K562 (cell line): ENCODE measurements around the gene HSPB2. TPM values are rescaled to one million over a fixed set of nuclear protein-coding genes. Genes with fewer than 3 reads are reported as not detected.
A peak's percentile ranks its signal among the peaks of the same experiment; 100 is the strongest.

ENCODE experiments used
- ATAC-seq: fragments of 200-7000 bp; cut with Tn5 transposase; 3 replicates; pipeline ENCODE4 v1.9.1; 2020; ENCODE audit warnings: moderate library complexity
- BruUV-seq: library from RNA; stranded (reverse); fragments of 400-500 nt; replicated peaks from 2 replicates; lab custom pipeline; 2021; lab: Mats Ljungman, UMichigan
- CTCF ChIA-PET: fragments of 300-600 bp; formaldehyde crosslinking; extraction: SDS; loops from one replicate; lab custom pipeline; 2021; ENCODE audit warnings: low intra/inter-chr PET ratio; lab: Yijun Ruan, JAX
- POLR2A ChIA-PET: fragments of 300-600, 350-650 bp; sonication (Branson Sonifier 250); formaldehyde crosslinking; extraction: SDS; loops from one replicate; lab custom pipeline; 2021; ENCODE audit warnings: antibody characterized with exemption, inconsistent platforms; lab: Yijun Ruan, JAX
- DNase-seq, 4 experiments: peaks; one replicate each; pipeline versions ENCODE4 v3.0.0 to v3.0.0-alpha.2; 2011 to 2018; ENCODE audit warnings: low spot score in 3 of 4, mixed read lengths in 3 of 4; ENCODE audit errors: extremely low read depth in 1 of 4
- FAIRE-seq: peaks from 2 replicates; lab custom pipeline; 2011; peaks lifted over from hg19 to GRCh38; lab: Jason Lieb, UNC
- H2AFZ ChIP-seq: 2 replicates; pipeline ENCODE4 v1.6.0; 2011; ENCODE audit warnings: low read depth, low read length, control low read depth, inconsistent platforms
- H3K27ac ChIP-seq: fragments of 200-600 bp; 3 replicates; pipeline ENCODE4 v1.8.0; 2011; ENCODE audit warnings: low read depth, mild to moderate bottlenecking, control low read depth, inconsistent platforms, low read length, moderate library complexity, mixed read lengths; ENCODE audit errors: extremely low read depth
- H3K27me3 ChIP-seq, 2 experiments: fragments of 300-600 bp in 1 of 2; 2 replicates in 1 of 2; 3 replicates in 1 of 2; pipeline versions ENCODE4 v1.6.0 to v1.8.0; 2011; ENCODE audit warnings: inconsistent platforms in 2 of 2, low read length in 2 of 2, mild to moderate bottlenecking in 1 of 2, mixed read lengths in 1 of 2, moderate library complexity in 1 of 2; ENCODE audit not compliant: control insufficient read depth in 2 of 2, insufficient read depth in 2 of 2
- H3K36me3 ChIP-seq: fragments of 300-600 bp; 3 replicates; pipeline ENCODE4 v1.8.0; 2011; ENCODE audit warnings: mild to moderate bottlenecking, low read length, inconsistent platforms; ENCODE audit not compliant: control insufficient read depth, insufficient read depth
- H3K4me1 ChIP-seq, 2 experiments: fragments of 200-600 bp in 1 of 2; replicated peaks in 1 of 2; 2 replicates in 1 of 2; 3 replicates in 1 of 2; pipeline versions ENCODE4 v1.5.1 to v1.8.0; 2011; ENCODE audit warnings: inconsistent platforms in 2 of 2, low read length in 2 of 2, mild to moderate bottlenecking in 1 of 2, mixed read lengths in 1 of 2, moderate library complexity in 1 of 2; ENCODE audit not compliant: control insufficient read depth in 2 of 2, insufficient read depth in 2 of 2
- H3K4me2 ChIP-seq: 2 replicates; pipeline ENCODE4 v1.6.1; 2011; ENCODE audit warnings: low read length, control low read depth, inconsistent platforms, mixed read lengths; ENCODE audit not compliant: insufficient read depth
- H3K4me3 ChIP-seq: fragments of 200-600 bp; sonication (generic), shearing (Covaris generic); 2 replicates; pipeline ENCODE4 v1.5.1; 2016; ENCODE audit warnings: control low read depth, inconsistent platforms
- H3K79me2 ChIP-seq: fragments of 200-600 bp; 3 replicates; pipeline ENCODE4 v1.8.0; 2011; ENCODE audit warnings: low read length, inconsistent platforms; ENCODE audit not compliant: control insufficient read depth, insufficient read depth
- H3K9ac ChIP-seq, 2 experiments: 2 replicates each; pipeline versions ENCODE4 v1.6.0 to v1.6.1; 2011; ENCODE audit warnings: low read depth in 2 of 2, low read length in 2 of 2, control low read depth in 1 of 2, inconsistent platforms in 1 of 2, mild to moderate bottlenecking in 1 of 2, mixed read lengths in 1 of 2; ENCODE audit not compliant: insufficient read depth in 1 of 2
- H3K9me1 ChIP-seq: one replicate; pipeline ENCODE4 v1.6.0; 2011; ENCODE audit warnings: inconsistent platforms, mild to moderate bottlenecking, low read length, moderate library complexity; ENCODE audit not compliant: control insufficient read depth, insufficient read depth
- H3K9me3 ChIP-seq: replicated peaks from 2 replicates; pipeline ENCODE4 v1.5.1; 2011; ENCODE audit warnings: low read depth, low read length, inconsistent platforms; ENCODE audit not compliant: control insufficient read depth, insufficient read depth
- H4K20me1 ChIP-seq: replicated peaks from 2 replicates; pipeline ENCODE4 v1.6.1; 2011; ENCODE audit warnings: low read length, inconsistent platforms, mixed read lengths; ENCODE audit not compliant: control insufficient read depth, insufficient read depth
- ETV5 ChIP-seq: sonication (generic); formaldehyde crosslinking; IDR thresholded peaks from 2 replicates; pipeline ENCODE4 v1.4.0; 2020; ENCODE audit warnings: low read depth, mild to moderate bottlenecking, missing genetic modification reagents
- GTF3C2 ChIP-seq: IDR thresholded peaks from 3 replicates; pipeline ENCODE4 v1.6.1; 2011; ENCODE audit warnings: borderline replicate concordance, mild to moderate bottlenecking, moderate library complexity; ENCODE audit not compliant: insufficient read length; ENCODE audit errors: extremely low read depth
- KAT7 ChIP-seq: sonication (generic); formaldehyde crosslinking; IDR thresholded peaks from 2 replicates; pipeline ENCODE4 v1.8.0; 2022; ENCODE audit warnings: missing genetic modification reagents, mild to moderate bottlenecking, borderline replicate concordance
- PBX2 ChIP-seq, 2 experiments: IDR thresholded peaks in 1 of 2; conservative IDR thresholded peaks in 1 of 2; 2 replicates each; pipeline ENCODE4 v1.6.1; 2016; ENCODE audit warnings: low read depth in 2 of 2, mild to moderate bottlenecking in 1 of 2, missing compliant biosample characterization in 1 of 2, missing genetic modification characterization in 1 of 2, moderate library complexity in 1 of 2
- SMARCA4 ChIP-seq: fragments of 450-650 bp; IDR thresholded peaks from 2 replicates; pipeline ENCODE4 v1.6.1; 2016
- TCF3 ChIP-seq: sonication (generic); formaldehyde crosslinking; IDR thresholded peaks from 2 replicates; pipeline ENCODE4 v1.4.0; 2020; ENCODE audit warnings: mild to moderate bottlenecking, missing genetic modification reagents
- TRIM25 ChIP-seq: fragments of 450-650 bp; IDR thresholded peaks from 2 replicates; pipeline ENCODE4 v1.7.0; 2016; ENCODE audit warnings: borderline replicate concordance
- UBTF ChIP-seq, 2 experiments: IDR thresholded peaks; 2 replicates each; pipeline ENCODE4 v1.6.1; 2012; ENCODE audit warnings: improper control_type of control experiment in 2 of 2, low read depth in 2 of 2, low read length in 2 of 2, borderline replicate concordance in 1 of 2
- ZNF696 ChIP-seq: fragments of 250-450 bp; sonication (Bioruptor Pico); conservative IDR thresholded peaks from 2 replicates; pipeline ENCODE4 v1.4.0; 2020; ENCODE audit warnings: mild to moderate bottlenecking, moderate library complexity
- ZNF717 ChIP-seq: fragments of 250-450 bp; sonication (Bioruptor Pico); IDR thresholded peaks from 2 replicates; pipeline ENCODE4 v1.5.0; 2021
- WGBS: fragments of 100-300 bp; shearing (Covaris generic); methylation state at CpG from one replicate; pipeline ENCODE4 v1.1.6; 2016; ENCODE audit warnings: low coverage, mixed read lengths; ENCODE audit not compliant: insufficient coverage; ENCODE audit errors: missing lambda C conversion rate; 5-methylcytosine and 5-hydroxymethylcytosine counted together
- in situ Hi-C: fragments of 300-500 bp; cut with MboI; formaldehyde crosslinking; loops from 4 replicates; pipeline ENCODE4 v1.15.0; 2018; ENCODE audit warnings: inconsistent platforms, mixed read lengths
- intact Hi-C: fragments of 100-400 bp; cut with micrococcal nuclease; formaldehyde crosslinking; loops from 2 replicates; pipeline ENCODE4 v1.14.2; 2022
- polyA plus RNA-seq, 8 experiments: library from polyadenylated mRNA; depleted of rRNA in 4 of 8; stranded (reverse) in 5 of 8; unstranded in 3 of 8; fragments of >200 nt; fragmentation: Nextera tagmentation in 2 of 8; fragmentation: Illumina TruSeq in 1 of 8; extraction: Ambion mirVana in 2 of 8; extraction: Trizol in 1 of 8; gene quantifications; 2 replicates each; pipeline versions ENCODE4 v1.2.1 to v1.2.3, GENCODE V29; 2011 to 2014; ENCODE audit warnings: inconsistent platforms in 1 of 8, missing spikeins in 1 of 8
- total RNA-seq, 7 experiments: library from RNA; depleted of rRNA in 6 of 7; stranded (reverse); fragments of >200 nt in 6 of 7; fragmentation: Illumina TruSeq in 2 of 7; extraction: Trizol in 2 of 7; gene quantifications; 2 replicates each; pipeline versions ENCODE4 v1.2.1 to v1.2.3, GENCODE V29; 2011 to 2021; ENCODE audit warnings: low replicate concordance in 1 of 7

The HSPB2 gene
- total and polyA plus RNA-seq, 9 of the 15 experiments (the other 6 are each of a cell fraction or from before 2014, with no cell fraction given), result 0.06 to 0.35 (median 0.11) TPM; not detected in 5

- FAIRE-seq, result no peak
- Histone ChIP-seq H3K4me1 (peaks cover 3 to 4% of the 10 kb centered on the region in 2 experiments; a peak in 2 of 5 replicates), H3K36me3 (peaks cover 32% of the 10 kb centered on the region), H2AFZ (peak overlapping the region; percentile 93), H3K4me2 (peak overlapping the region; percentile 91), H3K27me3 (no peaks in the 10 kb centered on the region), H3K79me2 (peaks cover 10% of the 10 kb centered on the region; the same call in 2 of the 3 replicates), H3K9me3 (no peaks in the 10 kb centered on the region), H3K27ac (peak overlapping the region; percentile 71), H3K9me1 (no peaks in the 10 kb centered on the region), H3K4me3 (peak overlapping the region; percentile 83), H4K20me1 (no peaks in the 10 kb centered on the region), H3K9ac (peak overlapping the region; percentile 75 to 94)
- in situ Hi-C loops (no loop called here), intact Hi-C loops (no loop called here)
- peak; percentile 46 for ATAC-seq
- BruUV-seq, result TSS peak; percentile 72
- CTCF ChIA-PET, result interaction anchor here (0.6 kb wide), 1 partner anchor 429 kb away, joined by 3 read pairs; no protein-coding TSS in a partner anchor
- POLR2A ChIA-PET, result interaction anchor here (0.5 to 2.7 kb wide), 9 partner anchors 10 to 719 kb away, joined by 3 to 18 read pairs (median 4); no protein-coding TSS in a partner anchor
- 16% methylated on average over 5 of the region's 5 CpGs for WGBS
- DNase-seq, result peak in 2 of 4 experiments; percentile 17 to 23
- TF ChIP-seq UBTF (IDR thresholded peaks at IDR 0.05; ENCODE audit: borderline replicate concordance in 1 of 2, low read depth in 2 of 2, low read length in 2 of 2) (no peak), TCF3 (CRISPR knock-in tag) (no peak), ETV5 (CRISPR knock-in tag) (no peak), SMARCA4 (0 out of 2 replicates have a peak, but pooled peaks have one; percentile 17), GTF3C2 (no peak), KAT7 (CRISPR knock-in tag) (no peak), ZNF696 (CRISPR knock-in tag) (no peak), PBX2 (CRISPR knock-in tag; IDR thresholded peaks at IDR 0.05; ENCODE audit: low read depth) (no peak), PBX2 (tag; conservative IDR thresholded peaks at IDR 0.05; ENCODE audit: low read depth) (peak; percentile 5; the same call in 1 of the 2 replicates), TRIM25 (0 out of 2 replicates have a peak, but pooled peaks have one; percentile 45), ZNF717 (CRISPR knock-in tag) (no peak)
Measured at GRCh38 chr11:111871693-111872161, 40.8 kb upstream of the HSPB2 start.
